GM23338 (cell line): Measurements from ENCODE around the gene POPDC2.

ENCODE experiments used
- CREB1 ChIP-seq: fragments of 250-450 bp; sonication (Bioruptor Pico); IDR thresholded peaks from 2 replicates; pipeline ENCODE4 v1.5.0; 2020; ENCODE audit warnings: low read depth, mild to moderate bottlenecking, moderate library complexity
- CTCF ChIP-seq, 2 experiments: fragments of 200-600 bp in 1 of 2; sonication (generic) in 1 of 2; conservative IDR thresholded peaks; 2 replicates each; pipeline versions ENCODE4 v1.5.1 to v1.6.1; 2016 to 2017; ENCODE audit warnings: antibody characterized with exemption in 2 of 2, low read depth in 2 of 2, mild to moderate bottlenecking in 2 of 2, moderate library complexity in 1 of 2
- ETS1 ChIP-seq: IDR thresholded peaks from 2 replicates; pipeline ENCODE4 v1.6.1; 2016; ENCODE audit warnings: antibody characterized with exemption
- EZH2 ChIP-seq: fragments of 200-600 bp; sonication (generic); IDR thresholded peaks from one replicate; pipeline ENCODE4 v1.8.0; 2017; ENCODE audit warnings: antibody characterized with exemption, mild to moderate bottlenecking, low read depth; ENCODE audit not compliant: unreplicated experiment
- EZH2phosphoT487 ChIP-seq: fragments of 200-600 bp; sonication (generic); IDR thresholded peaks from one replicate; pipeline ENCODE4 v1.8.1; 2018; ENCODE audit warnings: antibody characterized with exemption; ENCODE audit not compliant: unreplicated experiment
- JUNB ChIP-seq: IDR thresholded peaks from one replicate; pipeline ENCODE4 v1.6.1; 2016; ENCODE audit warnings: antibody characterized with exemption; ENCODE audit not compliant: unreplicated experiment
- NANOG ChIP-seq: IDR thresholded peaks from 2 replicates; pipeline ENCODE4 v1.6.1; 2016; ENCODE audit warnings: antibody characterized with exemption, borderline replicate concordance
- POLR2AphosphoS5 ChIP-seq: IDR thresholded peaks from 2 replicates; pipeline ENCODE4 v1.6.1; 2016; ENCODE audit warnings: antibody characterized with exemption, low read depth
- REST ChIP-seq: IDR thresholded peaks from one replicate; pipeline ENCODE4 v1.6.1; 2018; ENCODE audit warnings: antibody characterized with exemption; ENCODE audit not compliant: unreplicated experiment
- STAT1 ChIP-seq: IDR thresholded peaks from one replicate; pipeline ENCODE4 v1.6.1; 2016; ENCODE audit warnings: antibody characterized with exemption; ENCODE audit not compliant: unreplicated experiment
- ZNF114 ChIP-seq: fragments of 250-450 bp; sonication (Bioruptor Pico); IDR thresholded peaks from 2 replicates; pipeline ENCODE4 v1.5.0; 2020; ENCODE audit warnings: mild to moderate bottlenecking, moderate library complexity
- ZNF331 ChIP-seq: fragments of 250-450 bp; sonication (Bioruptor Pico); IDR thresholded peaks from 2 replicates; pipeline ENCODE4 v1.5.0; 2020; ENCODE audit warnings: low read depth, mild to moderate bottlenecking, moderate library complexity

- TF ChIP-seq CTCF (conservative IDR thresholded peaks at IDR 0.05; ENCODE audit: low read depth in 2 of 2) (no peak), REST (no peak), EZH2 (no peak), JUNB (no peak), EZH2phosphoT487 (no peak), CREB1 (CRISPR knock-in tag) (no peak), ZNF114 (CRISPR knock-in tag) (no peak), POLR2AphosphoS5 (no peak), ETS1 (no peak), STAT1 (no peak), ZNF331 (CRISPR knock-in tag) (no peak), NANOG (no peak)
Observed at GRCh38 chr3:119683421-119683820, 23.0 kb upstream of the POPDC2 start.
